AG10803 (cell line): ENCODE results near the gene RAB34.

Experiments used
- DNase-seq: peaks from one replicate; pipeline ENCODE4 v3.0.0; 2010; ENCODE audit warnings: low read depth
- H3K4me3 ChIP-seq: 2 replicates; pipeline ENCODE4 v1.5.1; 2011; ENCODE audit warnings: mild to moderate bottlenecking, low read length, control low read depth
- CTCF ChIP-seq: conservative IDR thresholded peaks from 2 replicates; pipeline ENCODE4 v1.5.1; 2011; ENCODE audit warnings: mild to moderate bottlenecking, low read length, control low read depth, inconsistent platforms

Gene RAB34

GRCh38 chr17:28711723-28712031 lies 6.0 kb downstream of the RAB34 start, which contains the start of gene PROCA1:
TSS of gene PROCA1 (minus strand) at chr17:28711888. CDS start at chr17:28711660, 228 bp downstream.
- H3K4me3 ChIP-seq = peak within 1 kb of the TSS; percentile 65
- DNase-seq = no peak
- TF ChIP-seq CTCF = no peak

- H3K4me3 ChIP-seq = peak overlapping the region; percentile 65
- DNase-seq = peak; percentile 80
- TF ChIP-seq CTCF = no peak
Observed at GRCh38 chr17:28710861-28711722, 6.6 kb downstream of the RAB34 start.

GRCh38 chr17:28707339-28707720 lies 10.3 kb downstream of the RAB34 start:
- no peak overlapping the region for H3K4me3 ChIP-seq
- DNase-seq = no peak
- TF ChIP-seq CTCF = no peak

GRCh38 chr17:28706471-28707338 lies 11.0 kb downstream of the RAB34 start:
- no peak for DNase-seq
- TF ChIP-seq CTCF = no peak
- H3K4me3 ChIP-seq = no peak overlapping the region

GRCh38 chr17:28705728-28706334 lies 11.8 kb downstream of the RAB34 start:
- no peak for DNase-seq

GRCh38 chr17:28705074-28705659 lies 12.5 kb downstream of the RAB34 start:
- no peak for TF ChIP-seq CTCF
- DNase-seq = no peak
- H3K4me3 ChIP-seq = no peak overlapping the region

More at GRCh38 chr17:28705728-28706334, 11.8 kb downstream of the RAB34 start:
- TF ChIP-seq CTCF = no peak
- no peak overlapping the region for H3K4me3 ChIP-seq
